H9 (cell line): ENCODE data around the gene DNM2. TPM values are rescaled to one million over a fixed set of nuclear protein-coding genes. Genes with fewer than 3 reads are reported as not detected.

Experiments
- DNase-seq: peaks from one replicate; pipeline ENCODE4 v3.0.0-alpha.2; 2017
- H2AFZ ChIP-seq: one replicate; pipeline ENCODE4 v1.6.1; 2013; ENCODE audit warnings: mild to moderate bottlenecking, low read length, control low read depth, moderate library complexity
- H2AK5ac ChIP-seq: 2 replicates; pipeline ENCODE4 v1.6.1; 2013; ENCODE audit warnings: low read length, control low read depth, mixed read lengths; ENCODE audit not compliant: insufficient read length
- H2BK120ac ChIP-seq: one replicate; pipeline ENCODE4 v1.6.1; 2013; ENCODE audit warnings: low read depth, mild to moderate bottlenecking, low read length, control low read depth, inconsistent platforms; ENCODE audit not compliant: poor library complexity, severe bottlenecking
- H2BK12ac ChIP-seq: 2 replicates; pipeline ENCODE4 v1.6.1; 2013; ENCODE audit warnings: low read length, control low read depth, mixed read lengths, low read depth; ENCODE audit not compliant: insufficient read length
- H2BK15ac ChIP-seq: 2 replicates; pipeline ENCODE4 v1.6.1; 2013; ENCODE audit warnings: low read depth, low read length, control low read depth
- H2BK20ac ChIP-seq: one replicate; pipeline ENCODE4 v1.6.1; 2013; ENCODE audit warnings: low read depth, mild to moderate bottlenecking, low read length, control low read depth, inconsistent platforms; ENCODE audit not compliant: poor library complexity, severe bottlenecking
- H2BK5ac ChIP-seq: 2 replicates; pipeline ENCODE4 v1.6.1; 2013; ENCODE audit warnings: low read length, control low read depth, mixed read lengths; ENCODE audit not compliant: insufficient read length
- H3K14ac ChIP-seq: 2 replicates; pipeline ENCODE4 v1.6.1; 2013; ENCODE audit warnings: low read length, control low read depth; ENCODE audit not compliant: insufficient read depth
- H3K18ac ChIP-seq: 2 replicates; pipeline ENCODE4 v1.6.1; 2013; ENCODE audit warnings: low read depth, mild to moderate bottlenecking, mixed read lengths, low read length, control low read depth; ENCODE audit not compliant: insufficient read length
- H3K23ac ChIP-seq: 2 replicates; pipeline ENCODE4 v1.6.1; 2013; ENCODE audit warnings: low read length, control low read depth, mixed read lengths, low read depth; ENCODE audit not compliant: insufficient read length
- H3K23me2 ChIP-seq: 2 replicates; pipeline ENCODE4 v1.6.1; 2013; ENCODE audit warnings: low read depth, mild to moderate bottlenecking, mixed read lengths, low read length, control low read depth; ENCODE audit not compliant: insufficient read length, poor library complexity, severe bottlenecking
- H3K27ac ChIP-seq: 2 replicates; pipeline ENCODE4 v1.5.1; 2013; ENCODE audit warnings: low read length, control low read depth, mixed read lengths, low read depth; ENCODE audit not compliant: insufficient read length
- H3K27me3 ChIP-seq: 2 replicates; pipeline ENCODE4 v1.6.1; 2013; ENCODE audit warnings: low read length, control low read depth, inconsistent platforms; ENCODE audit not compliant: insufficient read depth
- H3K4ac ChIP-seq: 2 replicates; pipeline ENCODE4 v1.6.1; 2013; ENCODE audit warnings: low read depth, mild to moderate bottlenecking, control low read depth, inconsistent platforms, low read length, moderate library complexity
- H3K4me1 ChIP-seq: 2 replicates; pipeline ENCODE4 v1.6.1; 2013; ENCODE audit warnings: low read length, control low read depth, inconsistent platforms; ENCODE audit not compliant: insufficient read depth
- H3K4me2 ChIP-seq: 2 replicates; pipeline ENCODE4 v1.6.1; 2013; ENCODE audit warnings: low read length, control low read depth, mixed read lengths; ENCODE audit not compliant: insufficient read length, insufficient read depth
- H3K56ac ChIP-seq: 2 replicates; pipeline ENCODE4 v1.6.1; 2013; ENCODE audit warnings: low read depth, mild to moderate bottlenecking, mixed read lengths, low read length, control low read depth; ENCODE audit not compliant: insufficient read length
- H3K79me1 ChIP-seq: 2 replicates; pipeline ENCODE4 v1.6.1; 2013; ENCODE audit warnings: low read depth, mild to moderate bottlenecking, moderate library complexity, low read length, control low read depth, inconsistent platforms; ENCODE audit not compliant: insufficient read depth, poor library complexity, severe bottlenecking
- H3K79me2 ChIP-seq: 2 replicates; pipeline ENCODE4 v1.6.1; 2013; ENCODE audit warnings: low read length, control low read depth, inconsistent platforms; ENCODE audit not compliant: insufficient read depth
- H3K9ac ChIP-seq: 2 replicates; pipeline ENCODE4 v1.6.1; 2013; ENCODE audit warnings: low read length, control low read depth, mixed read lengths; ENCODE audit not compliant: insufficient read length; ENCODE audit errors: extremely low read depth
- H3K9me3 ChIP-seq: one replicate; pipeline ENCODE4 v1.6.1; 2013; ENCODE audit warnings: low read depth, low read length, inconsistent platforms; ENCODE audit not compliant: control insufficient read depth
- H3T11ph ChIP-seq: one replicate; pipeline ENCODE4 v1.6.1; 2013; ENCODE audit warnings: mild to moderate bottlenecking, low read length, control low read depth, inconsistent platforms
- H4K20me1 ChIP-seq: one replicate; pipeline ENCODE4 v1.6.1; 2013; ENCODE audit not compliant: control insufficient read depth, insufficient read length, insufficient read depth
- H4K5ac ChIP-seq: 2 replicates; pipeline ENCODE4 v1.6.1; 2013; ENCODE audit warnings: low read depth, mild to moderate bottlenecking, mixed read lengths, low read length, control low read depth; ENCODE audit not compliant: insufficient read length
- H4K8ac ChIP-seq: replicated peaks from 2 replicates; pipeline ENCODE4 v1.6.1; 2013; ENCODE audit warnings: low read length, control low read depth, mixed read lengths, low read depth; ENCODE audit not compliant: insufficient read length
- H4K91ac ChIP-seq: 2 replicates; pipeline ENCODE4 v1.6.1; 2013; ENCODE audit warnings: low read depth, mild to moderate bottlenecking, moderate library complexity, mixed read lengths, low read length, control low read depth; ENCODE audit not compliant: insufficient read length
- H3K27ac Mint-ChIP-seq, 3 experiments: 2 replicates in 2 of 3; 3 replicates in 1 of 3; pipeline ENCODE4 v1.8.0; 2020 to 2021; ENCODE audit warnings: mixed read lengths in 3 of 3, mild to moderate bottlenecking in 1 of 3, moderate library complexity in 1 of 3
- H3K27me3 Mint-ChIP-seq: 2 replicates; pipeline ENCODE4 v1.8.0; 2021; ENCODE audit warnings: low read depth, mild to moderate bottlenecking, moderate library complexity, mixed read lengths
- H3K36me3 Mint-ChIP-seq, 3 experiments: 2 replicates in 2 of 3; 3 replicates in 1 of 3; pipeline ENCODE4 v1.8.0; 2020 to 2021; ENCODE audit warnings: low read depth in 3 of 3, mixed read lengths in 3 of 3; ENCODE audit not compliant: insufficient read depth in 1 of 3
- H3K4me1 Mint-ChIP-seq, 2 experiments: 2 replicates each; pipeline ENCODE4 v1.8.0; 2020; ENCODE audit warnings: mixed read lengths in 2 of 2
- H3K4me3 Mint-ChIP-seq, 2 experiments: 2 replicates in 1 of 2; 3 replicates in 1 of 2; pipeline ENCODE4 v1.8.0; 2020 to 2021; ENCODE audit warnings: mild to moderate bottlenecking in 2 of 2, mixed read lengths in 2 of 2, moderate library complexity in 1 of 2
- H3K9me3 Mint-ChIP-seq, 2 experiments: 2 replicates in 1 of 2; 3 replicates in 1 of 2; pipeline ENCODE4 v1.8.0; 2020; ENCODE audit warnings: mild to moderate bottlenecking in 2 of 2, mixed read lengths in 2 of 2, moderate library complexity in 1 of 2
- WGBS: extraction: QIAGEN DNeasy Blood & Tissue Kit; methylation state at CpG from one replicate; pipeline ENCODE4 v1.1.7; 2013; ENCODE audit warnings: missing lambda C conversion rate, low lambda C conversion rate, mixed read lengths; ENCODE audit not compliant: insufficient read length; ENCODE audit errors: extremely low coverage; 5-methylcytosine and 5-hydroxymethylcytosine counted together
- total RNA-seq: library from RNA; stranded (reverse); gene quantifications from 2 replicates; pipeline ENCODE4 v1.2.1, GENCODE V29; 2021
- TF ChIP-seq, protein P1 (sequence below): fragments of 200-600 bp; sonication (generic); conservative IDR thresholded peaks from 3 replicates; pipeline ENCODE4 v1.8.0; 2021; ENCODE audit warnings: antibody characterized with exemption, mild to moderate bottlenecking

The DNM2 gene
- total RNA-seq, 1 experiment from 2014 or later = 152 TPM

DNA sequence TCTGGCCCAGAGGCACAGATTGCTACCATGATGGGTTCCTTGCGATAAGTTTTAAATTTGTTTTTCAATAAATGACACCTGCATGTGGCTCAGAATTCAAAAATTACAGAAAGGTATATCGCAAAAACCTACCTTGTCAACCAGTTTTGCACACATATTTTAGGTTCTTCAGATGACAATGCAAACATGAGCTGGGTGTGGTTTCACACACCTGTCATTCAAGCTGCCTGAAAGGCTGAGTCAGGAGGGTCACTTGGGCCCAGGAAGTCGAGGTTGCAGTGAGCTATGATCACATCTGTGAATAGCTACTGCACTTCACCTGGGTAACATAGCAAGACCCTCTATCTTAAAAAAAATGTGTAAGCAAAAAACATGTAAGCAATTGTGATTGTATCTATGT, 56.1 kb downstream of the DNM2 start:
- TF ChIP-seq, protein P1, sequence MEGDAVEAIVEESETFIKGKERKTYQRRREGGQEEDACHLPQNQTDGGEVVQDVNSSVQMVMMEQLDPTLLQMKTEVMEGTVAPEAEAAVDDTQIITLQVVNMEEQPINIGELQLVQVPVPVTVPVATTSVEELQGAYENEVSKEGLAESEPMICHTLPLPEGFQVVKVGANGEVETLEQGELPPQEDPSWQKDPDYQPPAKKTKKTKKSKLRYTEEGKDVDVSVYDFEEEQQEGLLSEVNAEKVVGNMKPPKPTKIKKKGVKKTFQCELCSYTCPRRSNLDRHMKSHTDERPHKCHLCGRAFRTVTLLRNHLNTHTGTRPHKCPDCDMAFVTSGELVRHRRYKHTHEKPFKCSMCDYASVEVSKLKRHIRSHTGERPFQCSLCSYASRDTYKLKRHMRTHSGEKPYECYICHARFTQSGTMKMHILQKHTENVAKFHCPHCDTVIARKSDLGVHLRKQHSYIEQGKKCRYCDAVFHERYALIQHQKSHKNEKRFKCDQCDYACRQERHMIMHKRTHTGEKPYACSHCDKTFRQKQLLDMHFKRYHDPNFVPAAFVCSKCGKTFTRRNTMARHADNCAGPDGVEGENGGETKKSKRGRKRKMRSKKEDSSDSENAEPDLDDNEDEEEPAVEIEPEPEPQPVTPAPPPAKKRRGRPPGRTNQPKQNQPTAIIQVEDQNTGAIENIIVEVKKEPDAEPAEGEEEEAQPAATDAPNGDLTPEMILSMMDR = no peak
- H2BK20ac ChIP-seq = no peak overlapping the region
- no peak overlapping the region for H3K4ac ChIP-seq
- no peaks in the 10 kb centered on the region for H3K9me3 ChIP-seq
- H2BK12ac ChIP-seq = no peak overlapping the region
- H3K4me1 ChIP-seq = no peaks in the 10 kb centered on the region
- no peak overlapping the region for H3T11ph ChIP-seq
- no peaks in the 10 kb centered on the region for H3K79me1 ChIP-seq
- H3K4me1 Mint-ChIP-seq = peaks cover 14 to 18% of the 10 kb centered on the region in 2 experiments
- no peak overlapping the region for H3K23ac ChIP-seq
- H3K23me2 ChIP-seq = no peaks in the 10 kb centered on the region
- no peaks in the 10 kb centered on the region for H3K79me2 ChIP-seq
- WGBS = no CpG with 5 or more reads among the region's 3 CpGs
- no peaks in the 10 kb centered on the region for H3K27me3 ChIP-seq
- no peak overlapping the region for H2AFZ ChIP-seq
- H4K5ac ChIP-seq = no peak overlapping the region
- H2BK15ac ChIP-seq = no peak overlapping the region
- DNase-seq = no peak
- no peak overlapping the region for H4K8ac ChIP-seq
- no peak overlapping the region for H3K27ac Mint-ChIP-seq
- H3K18ac ChIP-seq = no peak overlapping the region
- H3K14ac ChIP-seq = no peak overlapping the region
- peaks cover 13 to 60% (median 46%) of the 10 kb centered on the region in 3 experiments; a peak in 6 of 7 replicates for H3K36me3 Mint-ChIP-seq
- no peak overlapping the region for H3K56ac ChIP-seq
- H3K4me3 Mint-ChIP-seq = no peak overlapping the region
- no peak overlapping the region for H2BK120ac ChIP-seq
- H2BK5ac ChIP-seq = no peak overlapping the region
- no peak overlapping the region for H3K4me2 ChIP-seq
- H3K27ac ChIP-seq = no peak overlapping the region
- H3K9me3 Mint-ChIP-seq = no peaks in the 10 kb centered on the region
- H3K9ac ChIP-seq = no peak overlapping the region
- H4K91ac ChIP-seq = no peak overlapping the region
- H4K20me1 ChIP-seq = no peaks in the 10 kb centered on the region
- H2AK5ac ChIP-seq = no peak overlapping the region
- no peaks in the 10 kb centered on the region for H3K27me3 Mint-ChIP-seq
